Measurements from ENCODE around the gene MPND. TPM values are rescaled to one million over a fixed set of nuclear protein-coding genes. Genes with fewer than 3 reads are reported as not detected.

The MPND gene
- total RNA-seq, 1 experiment from 2014 or later, result 7.2 TPM

DNA sequence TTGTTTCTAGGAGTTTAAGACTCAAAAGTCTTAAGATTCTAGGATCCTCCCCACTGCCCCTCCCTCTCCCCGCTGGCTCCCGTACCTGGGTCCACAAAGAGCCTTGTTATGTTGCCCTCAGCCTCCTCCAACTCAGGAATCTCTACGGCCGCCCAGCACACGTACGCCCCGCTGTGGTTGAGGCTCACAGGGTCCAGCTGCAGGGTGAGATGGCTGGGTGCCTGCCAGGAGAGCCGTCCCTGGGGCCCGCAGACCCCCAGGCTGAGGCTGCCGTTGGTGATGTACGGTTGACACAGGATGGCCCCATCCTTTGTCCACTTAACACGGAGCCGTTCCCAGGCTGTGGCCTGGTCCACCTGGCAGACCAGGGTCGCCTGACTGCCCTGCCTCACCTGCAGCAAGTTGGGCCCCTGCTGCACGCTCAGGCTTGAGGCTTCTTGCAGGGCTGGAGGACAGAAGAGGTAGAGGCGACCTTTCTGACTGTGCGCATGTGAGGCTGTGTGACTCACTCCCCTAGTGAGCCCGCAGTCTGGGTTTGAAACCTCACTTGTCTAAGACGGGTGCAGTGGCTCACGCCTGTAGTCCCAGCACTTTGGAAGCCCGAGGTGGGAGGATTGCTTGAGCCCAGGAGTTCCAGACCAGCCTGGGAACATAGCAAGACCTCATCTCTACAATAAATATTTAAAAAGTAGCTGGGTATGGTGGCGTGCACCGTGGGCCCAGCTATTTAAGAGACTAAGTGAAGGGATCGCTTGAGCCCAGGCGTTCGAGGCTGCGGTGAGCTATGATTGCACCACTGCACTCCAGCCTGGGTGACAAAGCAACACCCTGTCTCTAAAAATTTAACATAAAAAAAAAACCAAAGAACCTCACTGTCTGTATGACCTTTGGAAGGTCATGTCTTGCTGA, 45.2 kb upstream of the MPND start:
- TF ChIP-seq, protein P1, sequence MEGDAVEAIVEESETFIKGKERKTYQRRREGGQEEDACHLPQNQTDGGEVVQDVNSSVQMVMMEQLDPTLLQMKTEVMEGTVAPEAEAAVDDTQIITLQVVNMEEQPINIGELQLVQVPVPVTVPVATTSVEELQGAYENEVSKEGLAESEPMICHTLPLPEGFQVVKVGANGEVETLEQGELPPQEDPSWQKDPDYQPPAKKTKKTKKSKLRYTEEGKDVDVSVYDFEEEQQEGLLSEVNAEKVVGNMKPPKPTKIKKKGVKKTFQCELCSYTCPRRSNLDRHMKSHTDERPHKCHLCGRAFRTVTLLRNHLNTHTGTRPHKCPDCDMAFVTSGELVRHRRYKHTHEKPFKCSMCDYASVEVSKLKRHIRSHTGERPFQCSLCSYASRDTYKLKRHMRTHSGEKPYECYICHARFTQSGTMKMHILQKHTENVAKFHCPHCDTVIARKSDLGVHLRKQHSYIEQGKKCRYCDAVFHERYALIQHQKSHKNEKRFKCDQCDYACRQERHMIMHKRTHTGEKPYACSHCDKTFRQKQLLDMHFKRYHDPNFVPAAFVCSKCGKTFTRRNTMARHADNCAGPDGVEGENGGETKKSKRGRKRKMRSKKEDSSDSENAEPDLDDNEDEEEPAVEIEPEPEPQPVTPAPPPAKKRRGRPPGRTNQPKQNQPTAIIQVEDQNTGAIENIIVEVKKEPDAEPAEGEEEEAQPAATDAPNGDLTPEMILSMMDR (IDR thresholded peaks at IDR 0.05; ENCODE audit: unreplicated experiment), result no peak
- ChIA-PET CTCF (interaction anchor here (0.6 to 1.2 kb wide), 4 partner anchors 10 to 72 kb away, joined by 3 to 5 read pairs (median 4); no protein-coding TSS in a partner anchor), POLR2A (no interaction called here)
- DNase-seq (ENCODE audit: unreplicated experiment), result no peak
- BruUV-seq (replicated peaks), result no TSS peak
- Mint-ChIP-seq H3K9me3 (ENCODE audit: unreplicated experiment) (no peaks in the 10 kb centered on the region), H3K27me3 (ENCODE audit: insufficient read depth, unreplicated experiment) (no peaks in the 10 kb centered on the region), H3K27ac (ENCODE audit: low read depth, unreplicated experiment) (no peak overlapping the region), H3K4me1 (ENCODE audit: insufficient read depth, unreplicated experiment) (no peaks in the 10 kb centered on the region), H3K4me3 (ENCODE audit: unreplicated experiment) (no peak overlapping the region), H3K36me3 (ENCODE audit: insufficient read depth, unreplicated experiment) (no peaks in the 10 kb centered on the region)
- intact Hi-C loops (cut with micrococcal nuclease), result no loop called here

DNA sequence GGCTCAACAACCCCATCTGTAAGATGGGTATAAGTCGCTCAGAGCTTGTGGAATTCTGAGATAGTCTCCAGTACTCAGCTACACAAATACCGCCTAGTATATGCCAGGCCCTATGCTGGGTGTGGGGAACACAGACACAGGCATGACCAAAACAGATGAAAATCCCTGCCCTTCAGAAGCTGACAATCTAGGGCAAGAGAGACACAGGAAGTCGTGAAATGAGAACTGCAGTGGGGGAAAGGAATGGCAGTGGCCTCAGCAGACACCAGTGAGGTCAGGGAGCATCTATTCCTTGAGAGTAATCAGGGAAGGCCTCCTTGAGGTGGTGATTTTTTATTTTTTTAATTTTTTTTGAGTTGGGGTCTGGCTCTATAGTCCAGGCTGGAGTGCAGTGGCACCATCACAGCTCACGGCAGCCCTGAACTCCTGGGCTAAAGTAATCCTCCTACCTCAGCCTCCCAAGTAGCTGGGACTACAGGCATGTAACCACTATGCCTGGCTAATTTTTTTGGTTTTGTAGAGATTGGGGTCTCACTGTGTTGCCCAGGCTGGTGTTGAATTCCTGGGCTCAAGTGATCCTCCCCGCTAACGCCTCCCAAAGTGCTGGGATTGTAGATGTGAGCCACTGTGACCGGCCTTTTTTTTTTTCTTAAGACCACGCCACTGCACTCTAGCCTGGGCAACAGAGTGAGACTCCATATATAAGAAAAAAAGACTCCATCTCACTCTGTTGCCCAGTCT, 44.4 kb upstream of the MPND start:
- CTCF ChIA-PET, result interaction anchor here (0.6 to 1.2 kb wide), 2 partner anchors 9 to 71 kb away, joined by 3 read pairs; no protein-coding TSS in a partner anchor
- TF ChIP-seq, protein P1 (IDR thresholded peaks at IDR 0.05; ENCODE audit: unreplicated experiment), result no peak
- no peak overlapping the region for H3K27ac Mint-ChIP-seq (ENCODE audit: low read depth, unreplicated experiment)
- BruUV-seq (replicated peaks), result no TSS peak
- H3K36me3 Mint-ChIP-seq (ENCODE audit: insufficient read depth, unreplicated experiment), result no peaks in the 10 kb centered on the region
- no peak for DNase-seq (ENCODE audit: unreplicated experiment)
- no peak overlapping the region for H3K4me3 Mint-ChIP-seq (ENCODE audit: unreplicated experiment)
- no peaks in the 10 kb centered on the region for H3K9me3 Mint-ChIP-seq (ENCODE audit: unreplicated experiment)
- H3K27me3 Mint-ChIP-seq (ENCODE audit: insufficient read depth, unreplicated experiment), result no peaks in the 10 kb centered on the region
- intact Hi-C loops (cut with micrococcal nuclease), result no loop called here
- H3K4me1 Mint-ChIP-seq (ENCODE audit: insufficient read depth, unreplicated experiment), result no peaks in the 10 kb centered on the region
- POLR2A ChIA-PET, result no interaction called here

DNA sequence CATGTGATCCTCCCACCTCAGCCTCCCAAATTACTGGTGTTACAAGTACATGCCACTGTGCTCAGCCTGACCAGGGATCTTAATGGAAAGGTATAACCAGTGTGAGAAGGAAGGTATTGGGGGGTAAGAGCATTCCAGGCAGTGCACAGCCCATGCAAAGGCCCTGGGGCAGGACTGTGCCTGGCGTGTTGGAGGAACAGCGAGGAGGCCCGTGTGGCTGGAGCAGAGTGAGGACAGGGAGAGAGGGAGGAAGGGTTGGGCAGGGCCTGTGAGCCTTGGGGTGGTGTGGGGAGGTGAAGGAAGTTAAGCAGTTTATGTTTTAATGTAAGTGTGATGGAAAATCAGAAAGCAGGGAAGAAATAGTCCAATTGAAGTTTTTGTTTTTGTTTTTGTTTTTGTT, 42.8 kb upstream of the MPND start:
- DNase-seq (ENCODE audit: unreplicated experiment), result no peak
- H3K4me3 Mint-ChIP-seq (ENCODE audit: unreplicated experiment), result no peak overlapping the region
- peaks cover 3% of the 10 kb centered on the region for H3K27me3 Mint-ChIP-seq (ENCODE audit: insufficient read depth, unreplicated experiment)
- H3K4me1 Mint-ChIP-seq (ENCODE audit: insufficient read depth, unreplicated experiment), result no peaks in the 10 kb centered on the region
- no TSS peak for BruUV-seq (replicated peaks)
- no peaks in the 10 kb centered on the region for H3K36me3 Mint-ChIP-seq (ENCODE audit: insufficient read depth, unreplicated experiment)
- no peaks in the 10 kb centered on the region for H3K9me3 Mint-ChIP-seq (ENCODE audit: unreplicated experiment)
- CTCF ChIA-PET, result no interaction called here
- H3K27ac Mint-ChIP-seq (ENCODE audit: low read depth, unreplicated experiment), result no peak overlapping the region
- TF ChIP-seq, protein P1 (IDR thresholded peaks at IDR 0.05; ENCODE audit: unreplicated experiment), result no peak
- POLR2A ChIA-PET, result interaction anchor here (0.6 kb wide), 1 partner anchor 695 kb away, joined by 3 read pairs; no protein-coding TSS in a partner anchor
- intact Hi-C loops (cut with micrococcal nuclease), result no loop called here

DNA sequence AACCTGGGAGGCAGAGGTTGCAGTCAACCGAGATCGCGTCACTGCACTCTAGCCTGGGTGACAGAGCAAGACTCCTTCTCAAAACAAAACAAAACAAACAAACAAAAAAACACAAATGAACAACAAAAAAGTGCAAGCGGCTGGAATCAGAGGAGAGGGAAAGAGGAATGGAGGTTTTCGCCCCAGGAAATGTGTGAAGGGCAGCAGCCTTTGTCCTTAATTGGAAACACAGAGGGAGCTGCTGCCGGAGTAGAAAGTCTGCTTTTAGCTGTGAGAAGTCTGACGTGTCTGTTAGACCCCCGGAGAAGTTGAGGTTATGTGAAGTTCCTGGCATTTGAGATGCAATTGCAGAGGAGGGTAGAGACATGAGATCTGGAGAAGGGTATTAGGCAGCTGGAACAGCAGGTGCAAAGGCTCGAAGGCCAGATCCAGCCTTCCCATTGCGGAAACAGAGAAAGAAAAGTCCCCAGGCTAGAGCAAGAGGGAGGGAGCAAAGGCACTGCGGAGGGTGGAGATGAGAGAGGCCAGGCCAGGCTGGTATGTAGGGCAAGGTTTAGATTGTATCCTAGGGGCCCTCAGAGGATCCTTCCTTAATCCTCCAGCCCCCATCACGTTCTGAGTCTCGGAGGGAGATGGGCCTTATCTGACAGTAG, 41.6 kb upstream of the MPND start:
- peaks cover 15% of the 10 kb centered on the region for H3K27me3 Mint-ChIP-seq (ENCODE audit: insufficient read depth, unreplicated experiment)
- TF ChIP-seq, protein P1 (IDR thresholded peaks at IDR 0.05; ENCODE audit: unreplicated experiment), result no peak
- intact Hi-C loops (cut with micrococcal nuclease), result no loop called here

More for the DNA sequence above, 41.6 kb upstream of the MPND start:
- POLR2A ChIA-PET, result no interaction called here
- Mint-ChIP-seq H3K9me3 (ENCODE audit: unreplicated experiment) (no peaks in the 10 kb centered on the region), H3K36me3 (ENCODE audit: insufficient read depth, unreplicated experiment) (no peaks in the 10 kb centered on the region), H3K27ac (ENCODE audit: low read depth, unreplicated experiment) (no peak overlapping the region), H3K4me3 (ENCODE audit: unreplicated experiment) (no peak overlapping the region), H3K4me1 (ENCODE audit: insufficient read depth, unreplicated experiment) (no peaks in the 10 kb centered on the region)
- no peak for DNase-seq (ENCODE audit: unreplicated experiment)
- BruUV-seq (replicated peaks), result no TSS peak
- CTCF ChIA-PET, result interaction anchor here (0.6 kb wide), 1 partner anchor 12 kb away, joined by 3 read pairs; no protein-coding TSS in a partner anchor
